ENCODE data around the gene EZH2. TPM values are rescaled to one million over a fixed set of nuclear protein-coding genes. Genes with fewer than 3 reads are reported as not detected.

Gene EZH2
- total RNA-seq, 2 donors from 2014 or later: 2.3 to 8.6 TPM

DNA sequence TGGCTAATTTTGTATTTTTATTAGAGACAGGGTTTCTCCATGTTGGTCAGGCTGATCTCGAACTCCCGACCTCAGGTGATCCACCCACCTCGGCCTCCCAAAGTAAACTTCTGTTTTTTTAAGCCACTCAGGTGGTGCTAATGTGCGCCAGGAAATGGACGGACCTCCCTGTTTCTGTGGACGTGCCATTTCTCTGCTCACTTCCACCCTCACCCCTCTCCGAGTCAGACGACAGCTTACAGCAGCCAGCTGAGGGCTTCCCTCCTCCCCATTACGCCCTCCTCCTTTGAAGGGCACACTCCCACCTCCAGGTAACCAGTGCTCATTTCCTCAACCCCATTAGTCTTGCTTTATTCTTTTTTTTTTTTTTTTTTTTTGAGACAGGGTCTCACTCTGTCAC, 41.7 kb upstream of the EZH2 start:
- Histone ChIP-seq H3K27ac (no peak overlapping the region), H3K9me3 (no peaks in the 10 kb centered on the region), H3K36me3 (no peaks in the 10 kb centered on the region), H3K4me3 (no peak overlapping the region), H3K4me1 (replicated peaks) (no peaks in the 10 kb centered on the region), H3K27me3 (replicated peaks; ENCODE audit: insufficient read depth) (no peaks in the 10 kb centered on the region)
- no peak for DNase-seq (ENCODE audit: low spot score)
- intact Hi-C loops (cut with DNase I): no loop called here
- TF ChIP-seq, protein P1, sequence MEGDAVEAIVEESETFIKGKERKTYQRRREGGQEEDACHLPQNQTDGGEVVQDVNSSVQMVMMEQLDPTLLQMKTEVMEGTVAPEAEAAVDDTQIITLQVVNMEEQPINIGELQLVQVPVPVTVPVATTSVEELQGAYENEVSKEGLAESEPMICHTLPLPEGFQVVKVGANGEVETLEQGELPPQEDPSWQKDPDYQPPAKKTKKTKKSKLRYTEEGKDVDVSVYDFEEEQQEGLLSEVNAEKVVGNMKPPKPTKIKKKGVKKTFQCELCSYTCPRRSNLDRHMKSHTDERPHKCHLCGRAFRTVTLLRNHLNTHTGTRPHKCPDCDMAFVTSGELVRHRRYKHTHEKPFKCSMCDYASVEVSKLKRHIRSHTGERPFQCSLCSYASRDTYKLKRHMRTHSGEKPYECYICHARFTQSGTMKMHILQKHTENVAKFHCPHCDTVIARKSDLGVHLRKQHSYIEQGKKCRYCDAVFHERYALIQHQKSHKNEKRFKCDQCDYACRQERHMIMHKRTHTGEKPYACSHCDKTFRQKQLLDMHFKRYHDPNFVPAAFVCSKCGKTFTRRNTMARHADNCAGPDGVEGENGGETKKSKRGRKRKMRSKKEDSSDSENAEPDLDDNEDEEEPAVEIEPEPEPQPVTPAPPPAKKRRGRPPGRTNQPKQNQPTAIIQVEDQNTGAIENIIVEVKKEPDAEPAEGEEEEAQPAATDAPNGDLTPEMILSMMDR (IDR thresholded peaks at IDR 0.05): no peak
- TF ChIP-seq POLR2AphosphoS5 (IDR thresholded peaks at IDR 0.05) (no peak), POLR2A (IDR thresholded peaks at IDR 0.05) (no peak)
- 87% methylated on average over 9 of the region's 9 CpGs for WGBS

DNA sequence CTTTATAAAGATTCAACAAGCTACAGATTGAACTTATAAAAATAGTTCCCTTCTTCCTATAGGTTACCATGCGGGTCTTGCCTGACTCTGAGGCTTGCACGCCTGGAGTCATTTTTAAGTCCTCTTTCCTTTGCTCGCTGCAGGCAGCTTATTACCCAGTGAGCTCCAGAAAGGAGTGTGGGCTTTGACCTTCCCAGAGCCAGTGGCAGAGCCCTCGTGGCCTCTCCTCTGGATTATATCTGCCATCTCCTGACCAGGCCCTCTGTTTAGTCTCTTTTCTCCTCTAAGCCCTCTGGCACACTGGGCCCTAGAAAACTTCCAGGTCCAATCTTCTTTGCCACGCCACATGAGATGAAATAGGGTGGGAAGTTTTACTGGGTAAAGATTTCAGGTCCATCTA, 39.9 kb upstream of the EZH2 start:
- DNase-seq (ENCODE audit: low spot score): no peak
- 82% methylated on average over 5 of the region's 5 CpGs for whole genome bisulfite sequencing
- no peak overlapping the region for H3K4me3 ChIP-seq

DNA sequence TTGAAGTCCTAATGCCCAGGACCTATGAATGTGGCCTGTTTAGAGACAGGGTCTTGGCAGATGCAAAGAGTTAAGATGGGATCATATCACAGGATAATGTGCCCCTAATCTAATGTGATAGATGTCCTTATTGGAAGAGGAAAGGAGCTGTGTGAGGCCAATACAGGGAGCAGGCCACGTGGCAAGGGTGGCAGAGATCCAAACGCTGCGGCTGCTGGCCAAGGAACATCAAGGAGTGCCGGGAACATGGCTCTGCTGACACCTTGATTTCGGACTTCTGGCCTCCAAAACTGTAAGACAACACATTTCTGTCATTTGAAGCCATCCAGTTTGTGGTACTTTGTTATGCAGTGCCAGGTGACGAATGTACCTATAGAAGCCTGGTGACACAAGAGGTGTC, 37.7 kb upstream of the EZH2 start:
- intact Hi-C loops (cut with DNase I): no loop called here
- no peaks in the 10 kb centered on the region for H3K36me3 ChIP-seq
- no peaks in the 10 kb centered on the region for H3K4me1 ChIP-seq (replicated peaks)
- 57% methylated on average over 6 of the region's 6 CpGs for WGBS
- no peaks in the 10 kb centered on the region for H3K27me3 ChIP-seq (replicated peaks; ENCODE audit: insufficient read depth)
- H3K27ac ChIP-seq: no peak overlapping the region
- no peak for TF ChIP-seq POLR2A (IDR thresholded peaks at IDR 0.05)
- no peak for TF ChIP-seq POLR2AphosphoS5 (IDR thresholded peaks at IDR 0.05)
- TF ChIP-seq, protein P1 (IDR thresholded peaks at IDR 0.05): no peak
- H3K9me3 ChIP-seq: no peaks in the 10 kb centered on the region
- no peak overlapping the region for H3K4me3 ChIP-seq
- DNase-seq (ENCODE audit: low spot score): peak; percentile 14

More for the DNA sequence above, 39.9 kb upstream of the EZH2 start:
- TF ChIP-seq, protein P1 (IDR thresholded peaks at IDR 0.05): no peak
- no peak for TF ChIP-seq POLR2A (IDR thresholded peaks at IDR 0.05)
- no peak for TF ChIP-seq POLR2AphosphoS5 (IDR thresholded peaks at IDR 0.05)
- no peaks in the 10 kb centered on the region for H3K9me3 ChIP-seq
- H3K4me1 ChIP-seq (replicated peaks): no peaks in the 10 kb centered on the region
- intact Hi-C loops (cut with DNase I): no loop called here
- no peaks in the 10 kb centered on the region for H3K27me3 ChIP-seq (replicated peaks; ENCODE audit: insufficient read depth)
- no peak overlapping the region for H3K27ac ChIP-seq
- no peaks in the 10 kb centered on the region for H3K36me3 ChIP-seq

DNA sequence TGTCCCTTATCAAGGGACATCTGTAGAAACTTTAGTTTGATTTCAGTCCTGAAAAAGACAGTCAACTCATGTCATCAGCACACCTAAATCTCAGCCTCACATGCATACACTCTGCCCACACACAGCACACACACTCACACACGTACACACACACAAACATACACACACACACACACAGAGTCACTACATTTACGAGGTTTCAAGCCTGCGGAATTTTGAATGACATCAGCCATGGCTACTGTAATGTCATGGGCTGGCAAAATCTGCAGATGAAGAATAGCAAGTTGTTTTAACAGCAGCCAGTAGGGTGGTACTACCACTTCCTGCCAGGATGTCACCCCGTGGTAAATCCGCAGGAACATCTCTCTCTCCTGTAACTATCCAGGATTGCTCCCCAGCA, 37.1 kb upstream of the EZH2 start:
- Histone ChIP-seq H3K4me1 (replicated peaks) (no peaks in the 10 kb centered on the region), H3K36me3 (no peaks in the 10 kb centered on the region), H3K27ac (no peak overlapping the region), H3K9me3 (no peaks in the 10 kb centered on the region), H3K27me3 (replicated peaks; ENCODE audit: insufficient read depth) (no peaks in the 10 kb centered on the region), H3K4me3 (no peak overlapping the region)
- DNase-seq (ENCODE audit: low spot score): no peak
- TF ChIP-seq POLR2AphosphoS5 (IDR thresholded peaks at IDR 0.05) (no peak), POLR2A (IDR thresholded peaks at IDR 0.05) (no peak)
- TF ChIP-seq, protein P1 (IDR thresholded peaks at IDR 0.05): no peak
- 67% methylated on average over 5 of the region's 5 CpGs for whole genome bisulfite sequencing
- intact Hi-C loops (cut with DNase I): no loop called here

DNA sequence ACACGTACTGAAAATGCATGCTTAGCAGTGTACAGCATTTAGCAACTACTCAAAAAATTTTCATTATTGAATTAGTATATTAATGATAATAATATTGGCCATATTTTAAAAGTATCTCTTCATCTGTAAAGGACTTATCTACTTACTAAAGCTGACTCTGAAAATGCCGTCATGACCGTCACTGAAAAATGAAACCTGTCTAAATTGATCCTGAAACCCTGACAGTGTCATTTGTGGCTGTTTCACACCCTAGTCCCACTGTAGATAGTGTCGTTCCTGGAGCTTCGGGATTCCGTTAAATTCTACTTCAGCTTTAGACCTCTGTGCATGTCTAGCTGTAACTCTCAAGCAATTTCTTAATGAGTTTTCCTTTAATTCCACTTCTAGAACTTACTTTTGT, 35.8 kb upstream of the EZH2 start:
- no peaks in the 10 kb centered on the region for H3K4me1 ChIP-seq (replicated peaks)
- H3K27ac ChIP-seq: no peak overlapping the region
- no peak for DNase-seq (ENCODE audit: low spot score)
- intact Hi-C loops (cut with DNase I): no loop called here
- WGBS: 93% methylated on average over 6 of the region's 6 CpGs
- no peaks in the 10 kb centered on the region for H3K9me3 ChIP-seq
- no peak overlapping the region for H3K4me3 ChIP-seq
- H3K27me3 ChIP-seq (replicated peaks; ENCODE audit: insufficient read depth): no peaks in the 10 kb centered on the region
- no peak for TF ChIP-seq POLR2A (IDR thresholded peaks at IDR 0.05)
- H3K36me3 ChIP-seq: no peaks in the 10 kb centered on the region

Data from prostate gland (tissue), 2 donors.